Measurements from ENCODE around the gene PLAC9. TPM values are rescaled to one million over a fixed set of nuclear protein-coding genes. Genes with fewer than 3 reads are reported as not detected.

PLAC9 gene
- total RNA-seq, 1 donor from 2014 or later, result not detected

DNA sequence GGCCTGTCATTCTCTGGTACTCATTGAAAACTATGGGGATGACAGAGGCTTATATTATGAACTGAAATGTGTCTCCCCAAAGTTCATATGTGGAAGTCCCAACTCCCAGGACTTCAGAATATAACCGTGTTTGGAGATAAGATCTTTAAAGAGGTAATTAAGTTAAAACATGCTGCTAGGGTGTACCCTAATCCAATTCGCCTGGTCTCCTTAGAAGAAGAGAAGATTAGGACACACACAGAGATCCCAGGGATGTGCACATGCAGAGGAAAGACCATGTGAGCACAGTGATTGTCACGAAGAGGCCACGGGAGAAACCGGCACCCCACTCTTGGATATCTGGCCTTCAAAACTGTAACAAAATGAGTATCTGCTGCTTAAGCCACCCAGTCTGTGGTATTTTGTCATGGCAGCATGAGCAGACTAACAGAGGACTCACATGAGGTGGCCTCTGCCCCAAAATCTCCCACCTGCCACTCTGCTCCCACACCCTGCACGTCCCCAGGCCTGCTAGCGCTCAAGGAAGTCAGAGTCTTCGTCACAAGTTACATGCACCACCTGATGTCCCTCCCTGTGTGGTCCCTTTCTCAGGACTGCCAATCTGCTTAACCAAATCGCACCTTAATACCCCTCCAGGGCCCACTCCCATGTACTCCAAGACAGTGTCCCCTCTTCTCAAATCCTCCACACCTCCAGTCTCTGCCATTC, 26.8 kb downstream of the PLAC9 start:
- ChIA-PET POLR2A (no interaction called here), CTCF (interaction anchor here (1.2 kb wide), 1 partner anchor 28 kb away, joined by 3 read pairs; no protein-coding TSS in a partner anchor)
- no peaks in the 10 kb centered on the region for H3K9me3 Mint-ChIP-seq
- no peaks in the 10 kb centered on the region for H3K27me3 Mint-ChIP-seq
- ATAC-seq (ENCODE audit: low read depth) (no peak), DNase-seq (no peak)
- intact Hi-C loops (cut with micrococcal nuclease), result no loop called here
- TF ChIP-seq, protein P1, sequence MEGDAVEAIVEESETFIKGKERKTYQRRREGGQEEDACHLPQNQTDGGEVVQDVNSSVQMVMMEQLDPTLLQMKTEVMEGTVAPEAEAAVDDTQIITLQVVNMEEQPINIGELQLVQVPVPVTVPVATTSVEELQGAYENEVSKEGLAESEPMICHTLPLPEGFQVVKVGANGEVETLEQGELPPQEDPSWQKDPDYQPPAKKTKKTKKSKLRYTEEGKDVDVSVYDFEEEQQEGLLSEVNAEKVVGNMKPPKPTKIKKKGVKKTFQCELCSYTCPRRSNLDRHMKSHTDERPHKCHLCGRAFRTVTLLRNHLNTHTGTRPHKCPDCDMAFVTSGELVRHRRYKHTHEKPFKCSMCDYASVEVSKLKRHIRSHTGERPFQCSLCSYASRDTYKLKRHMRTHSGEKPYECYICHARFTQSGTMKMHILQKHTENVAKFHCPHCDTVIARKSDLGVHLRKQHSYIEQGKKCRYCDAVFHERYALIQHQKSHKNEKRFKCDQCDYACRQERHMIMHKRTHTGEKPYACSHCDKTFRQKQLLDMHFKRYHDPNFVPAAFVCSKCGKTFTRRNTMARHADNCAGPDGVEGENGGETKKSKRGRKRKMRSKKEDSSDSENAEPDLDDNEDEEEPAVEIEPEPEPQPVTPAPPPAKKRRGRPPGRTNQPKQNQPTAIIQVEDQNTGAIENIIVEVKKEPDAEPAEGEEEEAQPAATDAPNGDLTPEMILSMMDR (IDR thresholded peaks at IDR 0.05), result no peak
- peak overlapping the region; percentile 19 for H3K27ac Mint-ChIP-seq
- H3K36me3 Mint-ChIP-seq (ENCODE audit: low read depth), result peaks cover 98% of the 10 kb centered on the region
- no peak overlapping the region for H3K4me3 Mint-ChIP-seq
- no peaks in the 10 kb centered on the region for H3K4me1 Mint-ChIP-seq

DNA sequence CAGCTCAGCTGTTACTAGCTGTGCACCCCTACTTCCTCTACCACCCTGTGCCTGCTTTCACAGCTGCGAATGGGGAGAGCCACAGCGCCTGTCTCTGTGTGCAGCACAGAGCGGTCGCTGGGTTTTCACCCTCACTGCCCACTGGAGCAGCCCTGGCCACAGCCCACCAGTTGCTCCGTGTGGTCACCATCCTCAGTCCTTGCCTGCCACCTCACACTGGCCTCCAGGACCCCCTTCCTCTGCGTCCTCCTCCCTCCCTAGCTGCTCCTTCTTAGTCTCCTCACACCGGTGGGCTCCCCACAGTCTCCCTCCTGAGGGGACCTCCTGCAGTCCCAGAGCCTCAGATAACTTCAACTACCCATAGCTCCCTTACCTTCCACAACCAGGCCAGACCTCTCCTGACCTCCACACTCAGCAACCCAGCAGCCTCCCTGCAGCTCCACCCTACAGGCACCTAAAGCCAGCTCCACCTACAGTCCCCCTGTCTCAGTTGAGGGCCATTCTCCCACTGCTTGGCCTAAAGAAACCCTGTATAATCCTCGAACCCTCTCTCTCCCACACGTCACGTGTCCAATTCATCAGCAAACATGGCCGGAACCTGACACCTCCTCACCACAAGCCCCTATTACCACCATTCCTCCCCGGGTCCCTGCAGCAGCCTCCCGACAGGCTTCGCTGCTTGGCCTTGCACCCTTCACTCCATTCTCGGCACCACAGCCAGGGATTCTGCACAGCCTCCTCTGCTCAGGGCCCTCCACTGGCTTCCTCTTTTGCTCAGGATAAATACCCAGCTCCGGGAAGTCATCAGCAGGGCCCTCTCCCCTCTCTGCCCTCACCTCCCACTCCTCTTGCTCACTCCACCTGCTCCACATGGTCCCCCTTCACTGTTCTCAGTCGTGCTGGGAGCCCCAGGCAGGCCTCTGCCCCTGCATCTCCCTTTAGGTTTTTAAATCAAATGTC, 28.1 kb downstream of the PLAC9 start:
- Mint-ChIP-seq H3K27ac (peak overlapping the region; percentile 28), H3K9me3 (no peaks in the 10 kb centered on the region), H3K4me3 (no peak overlapping the region), H3K36me3 (ENCODE audit: low read depth) (peaks cover 98% of the 10 kb centered on the region), H3K27me3 (no peaks in the 10 kb centered on the region), H3K4me1 (peaks cover 1% of the 10 kb centered on the region)
- ATAC-seq (ENCODE audit: low read depth) (no peak), DNase-seq (no peak)
- TF ChIP-seq, protein P1 (IDR thresholded peaks at IDR 0.05), result no peak
- CTCF ChIA-PET, result interaction anchor here (0.8 kb wide), 1 partner anchor 17 kb away, joined by 3 read pairs; no protein-coding TSS in a partner anchor
- POLR2A ChIA-PET, result no interaction called here
- intact Hi-C loops (cut with micrococcal nuclease), result loop anchor here (2.0 kb wide), 1 partner anchor 14 kb away; no protein-coding TSS in a partner anchor

DNA sequence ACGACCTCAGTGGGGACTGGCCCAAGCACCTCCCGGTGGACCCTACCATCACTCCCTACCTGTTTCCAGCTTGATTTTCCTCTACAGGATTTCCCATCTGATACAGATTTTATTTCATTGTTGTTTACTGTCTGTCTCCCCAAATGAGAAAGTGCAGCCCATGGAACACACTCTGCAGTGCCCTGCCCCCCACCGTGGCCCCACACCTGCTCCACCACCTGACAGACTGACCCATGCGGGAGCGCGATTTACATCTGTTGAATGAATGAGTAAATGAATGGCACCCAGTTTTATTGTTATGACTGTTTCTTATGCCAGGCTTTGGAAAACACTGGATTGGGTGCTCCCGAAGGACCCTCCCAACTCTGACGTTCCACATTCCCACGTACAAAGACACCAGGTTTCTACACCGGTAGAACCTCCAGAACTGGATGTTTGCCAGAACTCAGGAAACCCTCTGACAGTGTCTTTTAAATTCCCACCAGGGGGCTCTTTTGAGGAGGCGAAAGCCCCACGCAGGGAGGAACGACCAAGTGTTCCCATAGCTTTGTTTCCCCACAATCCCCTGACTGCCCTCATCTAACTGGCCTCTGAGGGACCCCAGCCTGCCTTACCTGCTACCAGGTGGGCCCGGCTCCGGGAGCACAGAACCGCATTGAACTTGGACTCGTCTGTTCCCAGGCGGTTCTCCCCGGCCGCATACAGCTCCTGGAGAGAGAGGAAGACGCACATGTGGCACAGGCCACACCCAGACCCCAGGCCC, 29.0 kb downstream of the PLAC9 start:
- ATAC-seq (ENCODE audit: low read depth), result no peak
- ChIA-PET POLR2A (no interaction called here), CTCF (interaction anchor here (0.8 to 1.7 kb wide), 3 partner anchors 18 to 42 kb away, joined by 3 to 6 read pairs (median 3); no protein-coding TSS in a partner anchor)
- Mint-ChIP-seq H3K4me1 (peaks cover 9% of the 10 kb centered on the region), H3K27ac (no peak overlapping the region), H3K4me3 (no peak overlapping the region), H3K36me3 (ENCODE audit: low read depth) (peaks cover 98% of the 10 kb centered on the region), H3K9me3 (no peaks in the 10 kb centered on the region), H3K27me3 (no peaks in the 10 kb centered on the region)
- intact Hi-C loops (cut with micrococcal nuclease), result loop anchor here (2.0 kb wide), 1 partner anchor 15 kb away; no protein-coding TSS in a partner anchor
- TF ChIP-seq, protein P1 (IDR thresholded peaks at IDR 0.05), result no peak
- no peak for DNase-seq

DNA sequence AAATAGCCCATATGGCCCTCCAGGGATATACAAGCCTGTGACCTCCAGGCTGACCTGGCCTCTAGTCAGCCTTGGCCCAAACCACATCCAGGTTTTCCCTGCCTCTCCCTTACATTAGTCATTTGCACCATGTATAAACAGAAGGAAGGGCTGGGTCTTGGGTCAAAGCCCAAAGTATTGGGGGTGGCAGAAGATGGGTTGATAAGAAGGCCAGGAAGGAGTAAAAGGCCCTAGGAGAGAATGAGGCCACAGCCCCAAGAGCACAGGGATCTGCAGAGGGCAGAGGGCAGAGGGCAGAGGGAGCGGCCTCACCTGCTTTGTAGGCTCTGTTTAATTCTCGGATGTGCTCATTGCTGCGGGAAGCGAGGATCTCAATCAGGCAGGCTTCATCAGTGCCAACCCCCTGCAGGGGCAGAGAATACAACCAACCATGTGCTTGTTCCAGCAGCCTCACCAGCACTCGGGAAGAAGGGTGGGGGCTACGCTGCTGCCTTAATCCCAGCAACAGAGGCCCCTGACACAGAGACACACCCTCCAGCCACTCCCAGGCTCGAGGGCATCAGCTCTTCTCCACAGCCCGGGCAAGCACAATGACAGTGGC, 31.3 kb downstream of the PLAC9 start:
- peaks cover 93% of the 10 kb centered on the region for H3K36me3 Mint-ChIP-seq (ENCODE audit: low read depth)
- peaks cover 9% of the 10 kb centered on the region for H3K4me1 Mint-ChIP-seq
- no peaks in the 10 kb centered on the region for H3K27me3 Mint-ChIP-seq
- intact Hi-C loops (cut with micrococcal nuclease), result no loop called here
- ChIA-PET POLR2A (no interaction called here), CTCF (no interaction called here)
- H3K27ac Mint-ChIP-seq, result no peak overlapping the region
- DNase-seq (no peak), ATAC-seq (ENCODE audit: low read depth) (no peak)
- H3K4me3 Mint-ChIP-seq, result no peak overlapping the region
- TF ChIP-seq, protein P1 (IDR thresholded peaks at IDR 0.05), result no peak
- no peaks in the 10 kb centered on the region for H3K9me3 Mint-ChIP-seq

Data from activated B cell treated with CpG ODN at 0.5 μM for 24 hours (primary cell).